Endodermal cell (in vitro differentiated cells): ENCODE data around the gene POR. TPM values are rescaled to one million over a fixed set of nuclear protein-coding genes. Genes with fewer than 3 reads are reported as not detected.

Experiments used
- DNase-seq: peaks from one replicate; pipeline ENCODE4 v3.0.0-alpha.2; 2017
- H3K27ac ChIP-seq: 2 replicates; pipeline ENCODE4 v1.5.1; 2013; ENCODE audit warnings: mild to moderate bottlenecking, low read depth, low read length, moderate library complexity
- H3K27me3 ChIP-seq: 2 replicates; pipeline ENCODE4 v1.6.1; 2013; ENCODE audit warnings: mild to moderate bottlenecking, low read length, moderate library complexity; ENCODE audit not compliant: insufficient read depth, control insufficient read depth, poor library complexity, severe bottlenecking
- H3K36me3 ChIP-seq: 2 replicates; pipeline ENCODE4 v1.7.0; 2013; ENCODE audit warnings: mild to moderate bottlenecking, low read length, moderate library complexity; ENCODE audit not compliant: control insufficient read depth, insufficient read depth
- H3K4me1 ChIP-seq: one replicate; pipeline ENCODE4 v1.7.0; 2013; ENCODE audit warnings: low read length; ENCODE audit not compliant: control insufficient read depth, insufficient read depth
- H3K4me3 ChIP-seq: 2 replicates; pipeline ENCODE4 v1.5.1; 2013; ENCODE audit warnings: mild to moderate bottlenecking, low read length, moderate library complexity
- H3K9ac ChIP-seq: 2 replicates; pipeline ENCODE4 v1.6.1; 2013; ENCODE audit warnings: mild to moderate bottlenecking, low read length, moderate library complexity; ENCODE audit not compliant: poor library complexity, severe bottlenecking; ENCODE audit errors: extremely low read depth
- H3K9me3 ChIP-seq: 2 replicates; pipeline ENCODE4 v1.6.1; 2013; ENCODE audit warnings: mild to moderate bottlenecking, low read length, moderate library complexity; ENCODE audit not compliant: control insufficient read depth
- H3K27ac Mint-ChIP-seq: 2 replicates; pipeline ENCODE4 v1.8.0; 2020; ENCODE audit warnings: mixed read lengths
- H3K27me3 Mint-ChIP-seq: 2 replicates; pipeline ENCODE4 v1.8.0; 2021; ENCODE audit warnings: mild to moderate bottlenecking, mixed read lengths; ENCODE audit not compliant: insufficient read depth
- H3K36me3 Mint-ChIP-seq: 2 replicates; pipeline ENCODE4 v1.8.0; 2020; ENCODE audit warnings: low read depth, mixed read lengths
- H3K4me1 Mint-ChIP-seq: 2 replicates; pipeline ENCODE4 v1.8.0; 2020; ENCODE audit warnings: mixed read lengths
- H3K4me3 Mint-ChIP-seq: 2 replicates; pipeline ENCODE4 v1.8.0; 2020; ENCODE audit warnings: mild to moderate bottlenecking, moderate library complexity, mixed read lengths
- H3K9me3 Mint-ChIP-seq: 2 replicates; pipeline ENCODE4 v1.8.0; 2020; ENCODE audit warnings: mild to moderate bottlenecking, mixed read lengths
- WGBS, 2 experiments: methylation state at CpG; one replicate each; pipeline versions ENCODE4 v1.1.5 to v1.1.7; 2013; ENCODE audit warnings: missing lambda C conversion rate in 2 of 2, mixed read lengths in 1 of 2; ENCODE audit not compliant: insufficient coverage in 1 of 2, insufficient read length in 1 of 2; 5-methylcytosine and 5-hydroxymethylcytosine counted together
- total RNA-seq, 2 donors: library from RNA; stranded (reverse); fragmentation: NEBNext Ultra II Directional in 1 of 2; extraction: Animal tissue kit (Norgen Biotek cat#: 25700) in 1 of 2; gene quantifications; 2 replicates in 1 of 2; 3 replicates in 1 of 2; pipeline ENCODE4 v1.2.1, GENCODE V29; 2021
- TF ChIP-seq, protein P1 (sequence below): fragments of 200-600 bp; sonication (generic); conservative IDR thresholded peaks from 2 replicates; pipeline ENCODE4 v1.5.0; 2021; ENCODE audit warnings: antibody characterized with exemption, mild to moderate bottlenecking

POR gene
- total RNA-seq, 2 donors from 2014 or later: 85.2 to 92.9 TPM

DNA sequence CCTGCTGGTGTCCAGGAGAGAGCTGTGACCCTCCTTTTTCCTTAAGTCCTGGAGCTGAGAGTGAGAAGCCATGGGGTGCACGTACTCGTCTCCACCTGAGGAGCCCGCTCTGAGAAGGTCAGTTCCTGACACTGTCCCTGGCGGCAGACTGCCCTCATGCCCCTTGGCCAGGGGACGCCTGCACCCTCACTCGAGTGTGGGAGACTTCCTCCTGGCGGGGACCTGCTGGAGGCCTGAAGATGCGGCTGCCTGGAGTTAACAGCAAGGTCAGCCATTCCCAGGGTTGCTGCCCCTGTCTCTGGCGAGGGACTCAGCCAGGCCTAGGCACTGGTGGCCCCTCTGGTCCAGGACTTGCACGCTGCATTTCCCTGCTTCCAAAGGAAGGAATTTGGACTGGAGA, 53.1 kb downstream of the POR start:
- no peaks in the 10 kb centered on the region for H3K27me3 Mint-ChIP-seq
- H3K9ac ChIP-seq: no peak overlapping the region
- no peak overlapping the region for H3K4me3 ChIP-seq
- WGBS, 2 experiments: 82 to 97% methylated on average over 8 to 10 of the region's 10 CpGs
- no peak for DNase-seq
- no peak overlapping the region for H3K4me3 Mint-ChIP-seq
- peaks cover 29% of the 10 kb centered on the region for H3K36me3 Mint-ChIP-seq
- H3K27ac Mint-ChIP-seq: no peak overlapping the region
- no peaks in the 10 kb centered on the region for H3K9me3 Mint-ChIP-seq
- TF ChIP-seq, protein P1, sequence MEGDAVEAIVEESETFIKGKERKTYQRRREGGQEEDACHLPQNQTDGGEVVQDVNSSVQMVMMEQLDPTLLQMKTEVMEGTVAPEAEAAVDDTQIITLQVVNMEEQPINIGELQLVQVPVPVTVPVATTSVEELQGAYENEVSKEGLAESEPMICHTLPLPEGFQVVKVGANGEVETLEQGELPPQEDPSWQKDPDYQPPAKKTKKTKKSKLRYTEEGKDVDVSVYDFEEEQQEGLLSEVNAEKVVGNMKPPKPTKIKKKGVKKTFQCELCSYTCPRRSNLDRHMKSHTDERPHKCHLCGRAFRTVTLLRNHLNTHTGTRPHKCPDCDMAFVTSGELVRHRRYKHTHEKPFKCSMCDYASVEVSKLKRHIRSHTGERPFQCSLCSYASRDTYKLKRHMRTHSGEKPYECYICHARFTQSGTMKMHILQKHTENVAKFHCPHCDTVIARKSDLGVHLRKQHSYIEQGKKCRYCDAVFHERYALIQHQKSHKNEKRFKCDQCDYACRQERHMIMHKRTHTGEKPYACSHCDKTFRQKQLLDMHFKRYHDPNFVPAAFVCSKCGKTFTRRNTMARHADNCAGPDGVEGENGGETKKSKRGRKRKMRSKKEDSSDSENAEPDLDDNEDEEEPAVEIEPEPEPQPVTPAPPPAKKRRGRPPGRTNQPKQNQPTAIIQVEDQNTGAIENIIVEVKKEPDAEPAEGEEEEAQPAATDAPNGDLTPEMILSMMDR: no peak
- H3K27ac ChIP-seq: peak overlapping the region; percentile 72
- H3K36me3 ChIP-seq: peaks cover 11% of the 10 kb centered on the region
- no peaks in the 10 kb centered on the region for H3K9me3 ChIP-seq
- no peaks in the 10 kb centered on the region for H3K4me1 Mint-ChIP-seq
- H3K4me1 ChIP-seq: no peaks in the 10 kb centered on the region
- no peaks in the 10 kb centered on the region for H3K27me3 ChIP-seq

DNA sequence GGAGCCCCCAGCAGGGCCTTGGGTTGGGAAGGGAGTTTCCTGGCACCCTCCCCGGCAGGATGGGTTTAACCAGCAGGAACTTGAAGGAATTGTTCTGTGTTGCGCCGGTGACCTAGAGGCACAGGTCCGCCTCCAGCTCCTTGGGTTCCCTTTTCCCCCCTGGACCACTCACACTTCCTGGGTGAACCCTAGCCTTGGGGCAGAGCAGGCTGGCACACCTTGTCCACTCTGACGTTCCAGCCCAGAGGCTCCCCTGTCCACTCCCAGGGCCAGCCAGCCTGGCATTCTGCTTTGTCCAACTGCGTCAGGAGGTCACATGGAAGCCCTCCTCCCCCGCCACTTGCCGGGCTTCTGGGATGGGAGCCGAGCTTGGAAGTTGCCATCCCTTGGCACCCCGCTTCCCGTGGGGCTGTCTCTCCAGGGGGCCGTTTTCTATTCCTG, 53.6 kb downstream of the POR start:
- H3K27ac Mint-ChIP-seq: no peak overlapping the region
- no peaks in the 10 kb centered on the region for H3K4me1 ChIP-seq
- H3K4me3 ChIP-seq: no peak overlapping the region
- H3K36me3 ChIP-seq: peaks cover 14% of the 10 kb centered on the region
- no peaks in the 10 kb centered on the region for H3K9me3 ChIP-seq
- H3K9ac ChIP-seq: no peak overlapping the region
- no peak overlapping the region for H3K4me3 Mint-ChIP-seq
- H3K27me3 ChIP-seq: no peaks in the 10 kb centered on the region
- H3K36me3 Mint-ChIP-seq: peaks cover 29% of the 10 kb centered on the region
- H3K27ac ChIP-seq: peak overlapping the region; percentile 72
- WGBS, 2 experiments: 92 to 93% methylated on average over 11 to 12 of the region's 12 CpGs
- no peak for DNase-seq
- H3K27me3 Mint-ChIP-seq: no peaks in the 10 kb centered on the region
- no peaks in the 10 kb centered on the region for H3K9me3 Mint-ChIP-seq
- TF ChIP-seq, protein P1: no peak
- H3K4me1 Mint-ChIP-seq: no peaks in the 10 kb centered on the region

DNA sequence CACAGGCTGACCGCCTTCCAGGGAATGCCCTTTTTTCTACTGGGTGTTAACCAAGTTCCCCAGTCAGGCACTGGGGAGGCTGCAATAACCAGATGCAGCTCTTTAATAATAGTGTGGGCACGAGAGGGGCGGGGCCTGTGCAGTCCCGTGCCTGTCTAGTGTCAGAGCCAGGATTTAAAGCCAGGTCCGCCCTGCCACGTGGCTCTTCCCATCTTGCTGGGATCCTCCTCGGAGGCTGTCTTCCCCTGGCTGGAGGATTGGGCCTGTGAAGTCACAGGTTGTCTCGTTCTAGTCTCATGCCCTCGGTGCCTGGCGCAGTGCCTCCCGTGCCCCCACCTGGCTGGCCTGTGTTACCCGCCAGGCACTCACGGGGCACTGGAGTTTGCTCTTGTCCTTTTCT, 54.2 kb downstream of the POR start:
- H3K4me3 ChIP-seq: no peak overlapping the region
- 93 to 94% methylated on average over 6 to 13 of the region's 13 CpGs for WGBS, 2 experiments
- H3K4me1 Mint-ChIP-seq: no peaks in the 10 kb centered on the region
- H3K27me3 Mint-ChIP-seq: no peaks in the 10 kb centered on the region
- H3K27ac ChIP-seq: no peak overlapping the region
- H3K27me3 ChIP-seq: no peaks in the 10 kb centered on the region
- H3K9me3 ChIP-seq: no peaks in the 10 kb centered on the region
- H3K9me3 Mint-ChIP-seq: no peaks in the 10 kb centered on the region
- no peak overlapping the region for H3K9ac ChIP-seq
- H3K4me1 ChIP-seq: no peaks in the 10 kb centered on the region
- no peak overlapping the region for H3K4me3 Mint-ChIP-seq
- peaks cover 34% of the 10 kb centered on the region for H3K36me3 Mint-ChIP-seq
- no peak for DNase-seq
- peaks cover 20% of the 10 kb centered on the region for H3K36me3 ChIP-seq
- TF ChIP-seq, protein P1: no peak
- H3K27ac Mint-ChIP-seq: peak overlapping the region; percentile 71
